ENCODE results near the gene MRC2. TPM values are rescaled to one million over a fixed set of nuclear protein-coding genes. Genes with fewer than 3 reads are reported as not detected.

Gene MRC2
- polyA plus RNA-seq, 3 donors from 2014 or later, result not detected

DNA sequence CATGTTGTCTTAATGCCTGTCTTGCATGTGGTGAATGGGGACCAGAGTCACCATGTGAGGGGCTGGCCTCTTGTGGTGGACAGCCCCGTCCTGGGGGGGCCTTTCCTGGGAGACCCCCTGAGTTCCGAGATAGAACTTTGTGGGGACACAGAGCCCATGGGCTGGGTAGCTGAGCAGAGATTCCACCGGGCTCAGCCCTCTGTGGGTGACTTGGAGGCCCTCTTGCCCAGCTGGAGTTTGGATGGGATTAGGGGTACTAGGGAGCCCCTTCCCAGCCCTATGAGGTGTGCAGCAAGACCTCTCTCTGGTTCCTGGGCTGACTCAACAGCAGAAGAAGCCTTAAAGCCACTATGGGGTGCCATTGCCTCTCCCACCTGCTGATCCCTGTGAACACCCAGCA, 38.1 kb downstream of the MRC2 start:
- H3K4me1 Mint-ChIP-seq, result no peaks in the 10 kb centered on the region
- no peak overlapping the region for H3K4me3 Mint-ChIP-seq
- H3K9me3 Mint-ChIP-seq, result peaks cover 0 to 9% (median 2%) of the 10 kb centered on the region in 6 donors
- peaks cover 0 to 3% (median 0%) of the 10 kb centered on the region in 3 donors for H3K36me3 Mint-ChIP-seq
- DNase-seq, result no peak
- H3K27me3 Mint-ChIP-seq (ENCODE audit: low read depth in 3 of 3), result peaks cover 3 to 8% (median 4%) of the 10 kb centered on the region in 3 donors
- H3K27ac Mint-ChIP-seq, result no peak overlapping the region

DNA sequence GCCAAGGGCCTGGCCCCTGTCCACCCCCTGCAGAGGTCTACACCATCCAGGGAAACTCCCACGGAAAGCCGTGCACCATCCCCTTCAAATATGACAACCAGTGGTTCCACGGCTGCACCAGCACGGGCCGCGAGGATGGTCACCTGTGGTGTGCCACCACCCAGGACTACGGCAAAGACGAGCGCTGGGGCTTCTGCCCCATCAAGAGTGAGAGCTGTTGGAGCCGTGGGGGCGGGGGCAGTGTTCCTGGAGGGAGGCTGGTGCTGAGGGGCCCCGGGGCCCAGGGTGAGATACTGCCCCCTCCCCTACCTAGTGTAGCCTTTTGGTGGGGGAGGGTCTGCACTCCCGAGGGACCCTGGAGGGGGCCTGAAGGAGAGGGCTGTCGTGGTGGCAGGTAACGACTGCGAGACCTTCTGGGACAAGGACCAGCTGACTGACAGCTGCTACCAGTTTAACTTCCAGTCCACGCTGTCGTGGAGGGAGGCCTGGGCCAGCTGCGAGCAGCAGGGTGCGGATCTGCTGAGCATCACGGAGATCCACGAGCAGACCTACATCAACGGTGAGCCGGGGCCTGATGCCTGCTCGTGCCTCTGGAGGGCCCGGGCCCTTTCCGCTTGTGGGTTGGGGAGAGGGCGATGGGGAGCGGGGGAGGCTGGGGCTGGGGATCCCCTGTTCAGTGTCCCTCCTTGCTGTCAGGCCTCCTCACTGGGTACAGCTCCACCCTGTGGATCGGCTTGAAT, 38.8 kb downstream of the MRC2 start:
- Mint-ChIP-seq H3K4me3 (no peak overlapping the region), H3K4me1 (no peaks in the 10 kb centered on the region), H3K27ac (no peak overlapping the region), H3K36me3 (peaks cover 0 to 3% (median 0%) of the 10 kb centered on the region in 3 donors), H3K9me3 (peaks cover 0 to 4% (median 0%) of the 10 kb centered on the region in 6 donors), H3K27me3 (ENCODE audit: low read depth in 3 of 3) (peaks cover under 1 to 8% (median 4%) of the 10 kb centered on the region in 3 donors)
- DNase-seq, result no peak

DNA sequence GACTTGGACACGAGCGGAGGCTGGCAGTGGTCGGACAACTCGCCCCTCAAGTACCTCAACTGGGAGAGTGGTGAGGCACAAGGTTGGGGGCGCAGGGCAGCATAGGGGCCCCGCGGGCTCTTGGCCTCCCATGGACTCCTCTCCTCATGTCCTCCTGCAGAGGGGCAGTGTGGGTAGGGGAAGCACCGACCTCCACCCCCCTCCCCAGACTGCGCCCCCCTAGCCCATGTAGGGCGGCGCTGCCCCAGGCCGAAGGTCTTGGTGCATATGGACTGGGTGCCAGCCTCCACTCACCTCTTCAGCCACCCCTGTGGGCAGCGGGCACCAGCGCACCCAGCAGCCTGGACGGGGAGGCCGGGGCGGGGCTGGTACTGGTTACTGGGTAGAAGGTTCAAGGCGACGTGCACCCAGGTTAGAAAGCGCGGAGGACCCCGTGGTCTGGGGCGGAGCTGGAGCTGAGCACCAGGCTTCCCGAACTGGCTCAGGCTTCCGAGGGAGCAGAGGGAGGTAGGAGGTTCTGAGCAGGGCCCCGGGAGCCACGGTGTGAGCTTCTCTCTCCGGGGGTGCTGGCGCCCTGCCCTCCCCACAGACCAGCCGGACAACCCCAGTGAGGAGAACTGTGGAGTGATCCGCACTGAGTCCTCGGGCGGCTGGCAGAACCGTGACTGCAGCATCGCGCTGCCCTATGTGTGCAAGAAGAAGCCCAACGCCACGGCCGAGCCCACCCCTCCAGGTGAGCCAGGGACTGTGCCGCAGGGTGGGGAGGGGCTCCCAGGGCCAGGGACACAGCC, 39.5 kb downstream of the MRC2 start:
- Mint-ChIP-seq H3K36me3 (no peaks in the 10 kb centered on the region), H3K4me1 (no peaks in the 10 kb centered on the region), H3K27me3 (ENCODE audit: low read depth in 3 of 3) (peaks cover 0 to 5% (median 4%) of the 10 kb centered on the region in 3 donors), H3K9me3 (peaks cover 0 to 3% (median 0%) of the 10 kb centered on the region in 6 donors), H3K27ac (no peak overlapping the region), H3K4me3 (no peak overlapping the region)
- DNase-seq, result no peak

DNA sequence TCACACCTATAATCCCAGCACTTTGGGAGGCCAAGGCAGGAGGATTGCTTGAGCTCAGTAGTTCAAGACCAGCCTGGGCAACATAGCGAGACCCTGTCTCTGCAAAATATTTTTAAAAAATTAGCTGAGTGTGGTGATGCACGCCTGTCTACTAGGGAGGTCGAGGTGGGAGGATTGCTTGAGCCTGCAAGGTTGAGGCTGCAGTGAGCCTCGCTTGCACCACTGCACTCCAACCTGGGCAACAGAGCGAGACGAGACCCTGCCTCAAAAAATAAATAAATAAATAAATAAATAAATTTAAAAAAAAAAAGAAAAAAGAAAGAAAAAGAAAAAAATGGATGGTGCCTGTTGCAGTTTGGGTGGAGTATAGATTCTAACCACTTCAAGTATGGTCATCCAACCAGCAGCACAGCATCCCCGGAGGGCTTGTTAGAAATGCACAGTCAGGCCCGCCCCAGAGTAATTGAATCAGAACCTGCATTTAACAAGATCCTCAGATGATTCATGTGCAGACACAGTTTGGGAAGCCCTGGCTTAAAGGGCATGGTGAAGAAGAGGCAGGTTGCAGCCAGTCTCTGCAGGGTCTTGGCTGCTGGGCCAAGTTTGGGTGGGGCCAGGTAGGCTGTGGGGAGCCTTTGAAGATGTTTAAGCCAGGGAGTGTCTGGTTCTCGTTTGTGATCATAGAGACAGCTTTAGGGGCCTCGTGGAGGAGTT, 40.8 kb downstream of the MRC2 start:
- no peaks in the 10 kb centered on the region for H3K4me1 Mint-ChIP-seq
- no peaks in the 10 kb centered on the region for H3K36me3 Mint-ChIP-seq
- no peak for DNase-seq
- no peak overlapping the region for H3K27ac Mint-ChIP-seq
- H3K4me3 Mint-ChIP-seq, result no peak overlapping the region
- peaks cover 0 to 3% (median 0%) of the 10 kb centered on the region in 6 donors for H3K9me3 Mint-ChIP-seq
- peaks cover 0 to 2% (median 0%) of the 10 kb centered on the region in 3 donors for H3K27me3 Mint-ChIP-seq (ENCODE audit: low read depth in 3 of 3)

DNA sequence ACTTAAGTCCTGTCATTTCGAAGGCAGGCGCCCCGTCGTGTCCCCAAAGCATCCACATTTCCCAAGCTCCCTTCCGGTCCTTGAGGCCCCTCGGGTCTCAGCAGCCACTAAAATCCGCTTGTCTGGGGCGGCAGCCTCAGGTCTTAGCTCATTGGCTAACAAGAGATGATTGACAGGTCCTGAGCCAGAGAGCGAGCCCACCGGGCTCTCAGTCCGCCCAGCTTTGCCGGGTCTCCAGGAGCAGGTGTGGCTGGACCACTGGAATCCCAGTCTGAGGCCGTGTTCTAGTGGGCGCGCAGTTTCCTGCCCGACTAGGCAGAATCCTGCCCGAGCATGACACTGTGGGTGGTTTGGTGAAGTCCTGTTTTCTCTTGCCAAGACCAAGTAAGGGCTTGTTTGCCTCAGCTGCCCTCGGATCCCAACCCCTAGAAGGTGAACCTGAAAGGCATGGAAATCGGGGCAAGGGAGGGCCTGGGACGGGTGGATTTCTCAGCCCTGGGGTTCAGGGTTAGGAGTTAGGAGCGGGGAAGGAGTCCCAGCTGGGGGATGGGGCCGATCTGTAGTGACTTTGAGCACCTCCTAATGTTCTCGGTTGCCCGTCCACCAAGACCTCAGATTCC, 42.8 kb downstream of the MRC2 start:
- Mint-ChIP-seq H3K9me3 (peaks cover 0 to 1% (median 0%) of the 10 kb centered on the region in 6 donors), H3K27ac (no peak overlapping the region), H3K27me3 (ENCODE audit: low read depth in 3 of 3) (no peaks in the 10 kb centered on the region), H3K36me3 (no peaks in the 10 kb centered on the region), H3K4me3 (no peak overlapping the region), H3K4me1 (no peaks in the 10 kb centered on the region)
- no peak for DNase-seq

DNA sequence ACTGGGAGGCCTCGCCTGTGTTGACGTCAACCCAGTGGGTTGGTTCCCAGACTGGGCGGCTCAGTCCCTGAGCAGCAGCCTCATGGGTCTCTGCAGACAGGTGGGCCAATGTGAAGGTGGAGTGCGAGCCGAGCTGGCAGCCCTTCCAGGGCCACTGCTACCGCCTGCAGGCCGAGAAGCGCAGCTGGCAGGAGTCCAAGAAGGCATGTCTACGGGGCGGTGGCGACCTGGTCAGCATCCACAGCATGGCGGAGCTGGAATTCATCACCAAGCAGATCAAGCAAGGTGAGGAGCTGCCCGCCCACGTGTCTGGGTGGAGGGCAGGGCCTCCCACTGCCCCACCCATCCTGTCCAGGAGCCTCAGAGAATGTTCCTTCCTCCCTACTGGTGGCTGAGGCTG, 44.1 kb downstream of the MRC2 start:
- Mint-ChIP-seq H3K27me3 (ENCODE audit: low read depth in 3 of 3) (no peaks in the 10 kb centered on the region), H3K9me3 (peaks cover 0 to 1% (median 0%) of the 10 kb centered on the region in 6 donors), H3K27ac (no peak overlapping the region), H3K4me1 (no peaks in the 10 kb centered on the region), H3K36me3 (no peaks in the 10 kb centered on the region), H3K4me3 (no peak overlapping the region)
- DNase-seq, result no peak

DNA sequence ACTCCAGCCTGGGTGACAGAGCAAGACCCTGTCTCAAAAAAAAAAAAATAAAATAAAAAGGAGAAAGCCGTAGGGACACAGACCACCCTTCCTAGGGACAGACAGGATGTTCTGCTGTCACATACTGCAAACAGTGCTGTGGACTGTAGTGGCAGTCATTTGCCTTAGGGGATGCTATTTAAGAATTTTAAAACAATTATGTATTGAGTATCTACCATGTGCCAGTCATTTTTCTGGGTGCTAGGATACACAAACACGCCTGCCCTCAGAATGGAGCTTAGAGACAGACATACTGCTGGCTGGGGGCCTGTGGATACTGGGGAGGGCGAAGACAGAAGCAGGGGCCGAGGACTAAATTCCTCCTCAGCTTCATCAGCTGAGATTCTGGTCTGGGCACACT, 45.5 kb downstream of the MRC2 start:
- Mint-ChIP-seq H3K27ac (no peak overlapping the region), H3K27me3 (ENCODE audit: low read depth in 3 of 3) (no peaks in the 10 kb centered on the region), H3K4me3 (no peak overlapping the region), H3K36me3 (no peaks in the 10 kb centered on the region), H3K4me1 (no peaks in the 10 kb centered on the region), H3K9me3 (peaks cover 0 to 1% (median 0%) of the 10 kb centered on the region in 6 donors)
- no peak for DNase-seq

DNA sequence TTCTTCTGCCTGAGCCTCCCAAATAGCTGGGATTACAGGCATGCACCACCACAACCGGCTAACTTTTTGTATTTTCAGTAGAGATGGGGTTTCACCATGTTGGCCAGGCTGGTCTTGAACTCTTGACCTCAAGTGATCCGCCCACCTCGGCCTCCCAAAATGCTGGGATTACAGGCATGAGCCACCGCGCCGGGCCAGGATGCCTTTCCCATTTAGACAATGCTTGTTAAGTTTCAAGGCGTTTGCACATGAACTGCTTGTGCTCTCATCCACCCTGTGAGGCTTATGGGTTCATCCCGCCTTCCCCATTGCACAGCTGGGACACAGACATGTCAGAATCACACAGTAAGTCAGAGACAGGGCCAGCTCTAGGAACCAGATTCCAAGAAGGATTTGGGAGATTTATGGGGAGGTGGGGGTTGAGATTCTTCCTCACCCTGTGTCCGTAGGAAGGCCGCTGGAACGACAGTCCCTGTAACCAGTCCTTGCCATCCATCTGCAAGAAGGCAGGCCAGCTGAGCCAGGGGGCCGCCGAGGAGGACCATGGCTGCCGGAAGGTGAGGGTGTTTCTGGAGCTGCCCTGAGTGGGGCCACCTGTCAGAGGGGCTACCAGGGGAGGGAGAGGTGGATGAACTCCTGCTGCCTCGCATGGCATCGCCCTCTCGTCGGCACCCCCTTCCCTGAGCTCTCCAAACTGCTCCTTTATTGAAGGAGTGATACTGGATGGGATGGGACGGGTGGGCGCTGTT, 46.3 kb downstream of the MRC2 start:
- H3K4me1 Mint-ChIP-seq, result no peaks in the 10 kb centered on the region
- H3K4me3 Mint-ChIP-seq, result no peak overlapping the region
- H3K27ac Mint-ChIP-seq, result no peak overlapping the region
- H3K36me3 Mint-ChIP-seq, result no peaks in the 10 kb centered on the region
- DNase-seq, result no peak
- H3K9me3 Mint-ChIP-seq, result peaks cover 0 to 1% (median 0%) of the 10 kb centered on the region in 6 donors
- no peaks in the 10 kb centered on the region for H3K27me3 Mint-ChIP-seq (ENCODE audit: low read depth in 3 of 3)

DNA sequence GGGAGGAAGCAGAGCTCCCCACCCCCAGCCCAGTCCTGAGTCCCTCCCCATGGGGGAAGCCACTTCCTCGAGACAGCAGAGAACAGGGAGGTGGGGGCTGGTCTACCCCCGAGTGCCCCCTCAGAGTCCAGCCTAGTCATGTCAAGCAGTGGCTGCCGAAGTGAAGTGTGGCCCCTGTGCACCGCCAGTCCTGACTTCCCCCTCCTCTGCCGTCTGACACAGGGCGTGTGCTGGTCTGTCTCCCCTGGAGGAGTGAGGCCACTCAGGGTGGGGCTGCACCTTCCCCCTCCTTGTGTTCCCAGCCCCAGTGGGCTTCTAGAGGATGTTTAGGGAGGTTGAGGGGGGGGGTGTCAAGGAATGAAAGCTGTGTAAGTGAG, 46.9 kb downstream of the MRC2 start:
- Mint-ChIP-seq H3K4me3 (no peak overlapping the region), H3K27ac (no peak overlapping the region), H3K27me3 (ENCODE audit: low read depth in 3 of 3) (no peaks in the 10 kb centered on the region), H3K9me3 (peaks cover 0 to 1% (median 0%) of the 10 kb centered on the region in 6 donors), H3K4me1 (no peaks in the 10 kb centered on the region), H3K36me3 (no peaks in the 10 kb centered on the region)
- DNase-seq, result no peak

DNA sequence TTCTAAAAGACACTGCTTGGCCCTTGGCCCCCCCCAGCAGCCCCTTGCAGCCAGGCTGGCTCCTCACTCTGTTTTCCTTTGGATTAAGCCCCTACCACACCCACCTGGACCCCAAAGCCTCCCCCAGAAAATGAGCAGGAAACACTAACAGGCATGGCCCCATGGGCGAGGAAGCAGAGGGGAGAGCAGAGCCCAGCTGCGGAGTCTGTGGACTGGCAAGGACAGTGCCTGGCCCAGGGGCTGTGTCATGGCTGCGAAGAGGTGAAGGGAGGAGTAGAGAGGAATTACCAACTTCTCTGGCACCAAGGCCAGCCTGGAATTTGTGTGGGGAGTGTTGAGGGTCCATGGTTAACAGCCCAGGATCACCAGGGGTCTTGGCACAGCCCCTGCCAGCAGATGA, 47.4 kb downstream of the MRC2 start:
- no peaks in the 10 kb centered on the region for H3K9me3 Mint-ChIP-seq
- H3K27me3 Mint-ChIP-seq (ENCODE audit: low read depth in 3 of 3), result no peaks in the 10 kb centered on the region
- no peak overlapping the region for H3K27ac Mint-ChIP-seq
- H3K36me3 Mint-ChIP-seq, result no peaks in the 10 kb centered on the region
- DNase-seq, result no peak
- no peak overlapping the region for H3K4me3 Mint-ChIP-seq
- H3K4me1 Mint-ChIP-seq, result no peaks in the 10 kb centered on the region

DNA sequence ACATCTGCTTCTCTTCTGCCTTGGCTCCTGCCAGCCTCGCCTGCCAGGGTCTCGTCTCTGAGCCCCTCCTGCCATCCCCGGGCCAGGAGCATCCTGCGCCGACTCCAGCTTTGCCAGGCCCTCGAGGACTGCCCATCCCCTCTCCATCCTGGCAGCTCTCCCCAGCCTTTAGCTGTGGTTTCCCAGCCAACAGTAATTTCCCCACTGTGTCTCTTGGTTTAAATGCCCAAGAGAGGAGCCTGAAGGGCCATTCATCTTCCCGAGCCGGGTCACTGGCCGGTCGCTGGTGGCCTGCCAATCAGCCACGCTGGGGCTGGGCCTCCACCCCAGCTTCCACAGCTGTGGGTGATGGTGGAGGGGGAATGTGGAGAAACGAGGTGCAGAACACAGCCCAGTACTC, 47.8 kb downstream of the MRC2 start:
- no peaks in the 10 kb centered on the region for H3K4me1 Mint-ChIP-seq
- no peak overlapping the region for H3K4me3 Mint-ChIP-seq
- H3K27me3 Mint-ChIP-seq (ENCODE audit: low read depth in 3 of 3), result no peaks in the 10 kb centered on the region
- no peak overlapping the region for H3K27ac Mint-ChIP-seq
- H3K36me3 Mint-ChIP-seq, result no peaks in the 10 kb centered on the region
- no peaks in the 10 kb centered on the region for H3K9me3 Mint-ChIP-seq
- no peak for DNase-seq

DNA sequence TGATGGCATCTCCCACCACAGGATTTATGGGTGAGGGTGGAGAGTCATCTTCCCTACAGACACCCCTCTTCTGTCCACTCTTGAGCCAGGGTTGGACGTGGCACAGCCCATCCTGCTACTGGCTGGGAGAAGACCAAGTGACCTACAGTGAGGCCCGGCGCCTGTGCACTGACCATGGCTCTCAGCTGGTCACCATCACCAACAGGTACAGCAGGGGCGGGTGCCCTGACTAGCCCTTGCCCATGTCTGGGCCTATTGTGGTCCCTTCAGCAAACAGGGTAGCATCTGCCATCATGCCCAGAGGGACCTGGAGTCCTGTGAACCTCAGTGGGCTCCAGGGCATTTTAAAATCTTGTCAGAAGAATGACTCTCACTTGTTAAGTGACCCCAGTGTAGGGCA, 48.2 kb downstream of the MRC2 start:
- no peak overlapping the region for H3K27ac Mint-ChIP-seq
- no peaks in the 10 kb centered on the region for H3K4me1 Mint-ChIP-seq
- no peak overlapping the region for H3K4me3 Mint-ChIP-seq
- DNase-seq, result no peak
- no peaks in the 10 kb centered on the region for H3K9me3 Mint-ChIP-seq
- H3K27me3 Mint-ChIP-seq (ENCODE audit: low read depth in 3 of 3), result no peaks in the 10 kb centered on the region
- H3K36me3 Mint-ChIP-seq, result no peaks in the 10 kb centered on the region

DNA sequence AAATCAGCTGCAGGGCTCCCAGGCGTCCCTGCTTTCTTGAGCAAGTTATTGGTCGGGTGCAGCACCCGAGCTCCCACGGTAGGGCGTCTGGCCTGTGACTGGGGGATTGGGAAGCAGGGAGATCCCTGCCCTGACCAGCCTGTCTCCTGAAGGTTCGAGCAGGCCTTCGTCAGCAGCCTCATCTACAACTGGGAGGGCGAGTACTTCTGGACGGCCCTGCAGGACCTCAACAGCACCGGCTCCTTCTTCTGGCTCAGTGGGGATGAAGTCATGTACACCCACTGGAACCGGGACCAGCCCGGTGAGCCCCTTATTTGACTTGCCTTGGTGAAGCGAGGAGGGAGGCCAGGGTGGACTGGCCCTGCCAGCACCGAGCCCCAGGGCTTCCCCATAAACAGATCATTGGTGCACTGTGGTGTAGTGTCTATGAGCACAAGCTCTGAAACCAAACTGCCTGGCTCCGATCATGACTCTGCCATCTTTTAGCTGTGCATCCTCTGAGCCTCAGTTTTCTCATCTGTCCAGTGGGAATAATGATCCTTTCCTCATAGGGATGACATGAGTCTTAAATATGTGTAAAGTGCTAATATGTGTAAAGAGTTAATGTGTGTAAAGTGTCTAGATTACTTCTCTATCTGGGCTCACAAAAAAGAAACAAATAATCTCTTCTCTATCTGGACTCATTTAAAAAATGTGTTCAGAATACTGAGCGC, 48.9 kb downstream of the MRC2 start:
- H3K27ac Mint-ChIP-seq, result no peak overlapping the region
- H3K36me3 Mint-ChIP-seq, result no peaks in the 10 kb centered on the region
- no peak for DNase-seq
- no peaks in the 10 kb centered on the region for H3K27me3 Mint-ChIP-seq (ENCODE audit: low read depth in 3 of 3)
- H3K9me3 Mint-ChIP-seq, result no peaks in the 10 kb centered on the region
- no peaks in the 10 kb centered on the region for H3K4me1 Mint-ChIP-seq
- no peak overlapping the region for H3K4me3 Mint-ChIP-seq

Measured in immature natural killer cell (primary cell).